Posterior cingulate gyrus (tissue), 11 donors: ENCODE data around the gene YIF1A.
"Not testable (repeated sequence)": the region's sequence is repeated elsewhere in the genome, so short reads cannot be mapped to it uniquely, and the experiment has no call there.

ENCODE experiments used
- DNase-seq, 10 donors: peaks; one replicate each; pipeline versions ENCODE4 v3.0.0 to v3.0.0-alpha.2; 2020 to 2021; ENCODE audit warnings: mixed read lengths in 3 of 10
- intact Hi-C: fragments of 100-400 bp; cut with DNase I; formaldehyde crosslinking; loops from one replicate; pipeline ENCODE4 v1.15.1; 2023

Gene YIF1A

GRCh38 chr11:66277064-66277463, 11.9 kb downstream of the YIF1A start:
- DNase-seq, intact Hi-C loops: not testable (repeated sequence)

- DNase-seq = not testable (repeated sequence)
Measured at GRCh38 chr11:66276619-66277018, 12.3 kb downstream of the YIF1A start.

GRCh38 chr11:66275984-66276612, 12.8 kb downstream of the YIF1A start:
- intact Hi-C loops = no loop called here
- DNase-seq = no peak

More at GRCh38 chr11:66276619-66277018, 12.3 kb downstream of the YIF1A start:
- intact Hi-C loops = not testable (repeated sequence)

GRCh38 chr11:66275396-66275795, 13.5 kb downstream of the YIF1A start:
- intact Hi-C loops = no loop called here
- DNase-seq = peak in 1 of 10 donors; percentile 53

- intact Hi-C loops = no loop called here
- no peak for DNase-seq
Measured at GRCh38 chr11:66274219-66274618, 14.7 kb downstream of the YIF1A start.

- DNase-seq = no peak
- intact Hi-C loops = no loop called here
Measured at GRCh38 chr11:66272596-66272995, 16.3 kb downstream of the YIF1A start.

- intact Hi-C loops = no loop called here
- DNase-seq = no peak
Measured at GRCh38 chr11:66271816-66272215, 17.1 kb downstream of the YIF1A start.

DNA sequence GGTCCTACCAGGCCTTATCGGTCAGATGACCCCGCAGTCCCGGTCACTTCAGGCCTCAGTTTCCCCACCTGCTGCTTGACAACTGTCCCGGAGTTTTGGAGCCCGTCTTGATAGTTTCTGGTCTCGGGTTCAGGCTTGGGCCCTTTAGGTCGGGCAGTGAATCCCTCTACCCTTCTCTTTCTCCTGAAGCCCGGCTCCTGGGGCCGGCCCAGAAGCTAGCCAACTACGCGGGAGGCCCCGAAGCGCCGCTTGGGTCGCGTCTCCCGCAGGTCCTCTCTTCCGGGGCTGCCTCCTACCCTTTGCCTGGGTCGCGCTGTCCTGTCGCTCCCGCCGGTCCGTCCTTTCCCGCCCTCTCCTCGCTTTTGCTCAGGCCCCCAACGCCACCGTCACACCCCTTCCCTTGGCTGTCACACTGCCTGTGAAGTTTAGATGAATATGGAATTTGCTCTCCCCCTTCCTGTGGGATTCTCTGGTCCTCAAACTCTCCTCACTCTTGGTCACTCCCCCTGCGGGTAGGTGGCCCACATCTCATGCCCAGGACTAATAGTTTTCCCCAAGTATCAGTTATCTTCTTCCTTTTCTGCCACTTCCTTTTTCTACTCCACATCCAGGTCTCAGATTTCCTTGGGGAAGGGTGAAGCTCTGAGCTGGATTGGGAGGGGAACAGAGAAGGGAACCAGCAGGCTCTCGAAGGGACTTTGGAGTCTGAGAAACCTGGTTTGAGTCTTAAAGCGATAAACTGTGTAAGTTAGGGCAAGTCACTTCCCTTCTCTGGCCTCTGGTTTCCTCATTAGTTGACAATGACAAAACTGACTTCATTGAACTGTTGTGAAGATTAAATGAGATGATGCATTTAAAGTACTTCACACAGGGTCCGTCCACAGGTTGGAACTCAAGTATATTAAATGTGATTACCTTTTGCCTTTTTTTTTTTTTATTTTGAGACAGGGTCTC, 19.7 kb downstream of the YIF1A start:
- DNase-seq = peak in 1 of 10 donors; percentile 82
- intact Hi-C loops = no loop called here

DNA sequence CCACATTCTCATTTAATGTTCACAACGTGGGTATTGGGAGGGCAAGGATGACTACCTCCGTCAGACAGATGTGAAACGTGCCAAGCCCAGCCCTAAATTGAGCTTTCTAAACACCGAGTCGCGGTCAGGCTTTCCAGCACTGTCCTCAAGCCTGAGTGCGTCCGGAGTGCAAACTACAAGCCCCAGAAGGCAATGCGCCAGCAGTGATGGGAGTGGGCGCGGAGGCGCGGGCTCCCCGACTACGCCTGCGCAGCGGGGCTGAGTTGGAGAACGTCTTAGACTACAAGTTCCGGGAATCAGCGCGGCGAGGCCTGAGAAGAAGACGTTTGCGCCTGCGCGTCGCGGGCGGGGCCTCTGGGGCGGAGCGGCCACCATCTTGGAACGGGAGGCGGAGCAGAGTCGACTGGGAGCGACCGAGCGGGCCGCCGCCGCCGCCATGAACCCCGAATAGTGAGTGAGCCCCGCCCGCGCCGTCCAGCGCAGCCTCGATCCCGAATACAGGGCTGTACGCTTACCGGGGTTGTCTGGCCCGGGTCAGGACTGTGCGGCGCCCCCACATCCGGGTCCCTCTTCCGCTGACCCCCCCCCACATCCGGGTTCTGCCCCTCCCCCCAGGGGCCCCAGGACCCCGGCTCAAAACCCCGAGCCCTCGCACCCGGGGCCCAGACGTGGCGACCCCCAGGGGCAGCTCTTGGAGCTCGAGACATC, 20.5 kb downstream of the YIF1A start, which contains the start of gene RAB1B:
Gene RAB1B (plus strand): TSS at position 396 of the 708 bp plus-strand sequence. CDS start 41 bp downstream, at position 437.
- peak; percentile 99 to 100 (median 100) for DNase-seq
- intact Hi-C loops = no loop called here

DNA sequence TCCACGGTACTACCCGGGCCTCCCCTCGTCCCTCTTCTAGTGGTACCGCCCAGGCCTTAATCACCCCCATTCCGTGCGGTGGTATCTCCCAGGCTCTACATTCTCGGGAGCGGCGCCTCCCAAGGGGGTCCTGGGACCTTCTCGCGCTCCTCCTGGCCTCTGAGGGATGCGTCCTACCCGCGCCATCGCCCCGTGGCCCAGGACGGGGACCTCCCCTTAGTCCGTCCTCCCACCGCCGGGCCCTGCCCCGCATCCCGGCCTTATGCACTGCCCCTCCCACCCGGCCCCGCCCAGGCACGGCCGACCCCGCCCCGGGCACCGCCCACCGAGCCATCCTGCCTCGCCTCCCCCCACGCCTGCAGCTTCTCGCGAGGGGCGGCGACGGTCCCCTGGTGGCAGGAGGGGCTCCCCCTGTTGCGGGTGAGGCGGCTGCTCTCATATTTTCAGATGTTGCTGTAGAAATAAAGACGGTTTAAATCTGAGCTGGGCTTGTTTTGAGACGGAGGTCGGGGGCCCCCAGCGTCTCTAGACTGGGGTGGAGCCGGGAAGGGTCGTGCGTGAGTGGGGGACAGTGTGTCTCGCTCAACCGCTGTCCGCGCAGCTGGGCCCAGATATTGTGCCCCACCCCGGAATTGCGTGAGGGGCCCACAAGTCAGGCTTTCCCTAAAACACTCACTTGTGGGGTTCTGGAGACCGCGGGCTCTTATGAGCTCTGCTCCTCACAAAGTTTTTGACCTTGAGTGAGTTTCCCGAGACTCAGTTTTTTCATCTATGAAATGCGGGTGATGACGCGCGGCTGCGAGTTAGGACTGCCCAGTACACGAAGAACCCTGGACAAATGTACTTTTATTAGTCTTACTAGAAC, 21.3 kb downstream of the YIF1A start:
- intact Hi-C loops = no loop called here
- DNase-seq = peak; percentile 76 to 98 (median 86)

GRCh38 chr11:66267039-66267378, 21.9 kb downstream of the YIF1A start:
- DNase-seq = no peak
- intact Hi-C loops = no loop called here

- intact Hi-C loops = no loop called here
- peak in 1 of 10 donors; percentile 74 for DNase-seq
Measured at GRCh38 chr11:66266378-66267038, 22.4 kb downstream of the YIF1A start.

- peak in 1 of 10 donors; percentile 71 for DNase-seq
- intact Hi-C loops = no loop called here
Measured at GRCh38 chr11:66265531-66266377, 23.2 kb downstream of the YIF1A start.

DNA sequence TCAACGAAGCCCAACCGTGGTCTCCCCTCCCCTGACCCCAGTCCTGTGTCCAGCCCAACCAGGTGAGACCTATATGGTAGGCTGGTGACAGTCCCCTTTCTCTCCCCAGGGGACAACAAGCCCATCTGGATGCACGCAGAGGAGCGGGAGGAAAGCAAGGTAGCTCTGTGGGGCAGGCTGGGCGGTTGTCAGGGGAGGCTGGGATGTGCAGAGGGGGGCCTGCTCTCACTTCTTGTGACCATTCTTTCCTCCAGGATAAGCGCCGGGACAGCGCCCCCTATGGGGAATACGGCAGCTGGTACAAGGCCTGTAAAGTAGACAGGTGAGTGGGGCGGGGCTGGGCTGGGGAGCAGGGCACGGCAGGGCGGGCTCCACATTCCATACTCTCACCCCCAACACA, 24.0 kb downstream of the YIF1A start:
- peak in 1 of 10 donors; percentile 59 for DNase-seq
- intact Hi-C loops = no loop called here

DNA sequence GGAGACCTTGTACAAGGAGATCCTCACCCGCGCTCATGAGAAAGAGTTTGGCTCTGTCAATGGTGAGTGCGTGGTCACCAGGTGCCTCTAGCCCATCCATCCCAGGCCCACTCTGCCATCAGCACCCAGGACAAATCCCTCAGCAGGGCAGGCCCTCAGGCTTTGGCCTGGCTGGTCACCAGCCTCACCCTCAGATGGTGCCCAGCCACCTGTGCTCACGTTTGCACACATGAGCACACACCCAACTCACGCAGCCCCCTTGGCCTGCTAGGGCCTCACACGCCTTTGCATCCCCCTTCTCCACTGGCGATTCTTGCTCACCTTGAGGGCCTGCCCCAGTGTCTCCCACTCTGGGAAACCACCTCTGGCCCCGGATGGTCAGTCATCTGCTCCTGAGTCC, 24.6 kb downstream of the YIF1A start:
- intact Hi-C loops = no loop called here
- peak in 1 of 10 donors; percentile 66 for DNase-seq

- no peak for DNase-seq
- intact Hi-C loops = no loop called here
Measured at GRCh38 chr11:66263785-66264184, 25.2 kb downstream of the YIF1A start.

GRCh38 chr11:66263231-66263630, 25.7 kb downstream of the YIF1A start:
- DNase-seq = no peak
- intact Hi-C loops = no loop called here

DNA sequence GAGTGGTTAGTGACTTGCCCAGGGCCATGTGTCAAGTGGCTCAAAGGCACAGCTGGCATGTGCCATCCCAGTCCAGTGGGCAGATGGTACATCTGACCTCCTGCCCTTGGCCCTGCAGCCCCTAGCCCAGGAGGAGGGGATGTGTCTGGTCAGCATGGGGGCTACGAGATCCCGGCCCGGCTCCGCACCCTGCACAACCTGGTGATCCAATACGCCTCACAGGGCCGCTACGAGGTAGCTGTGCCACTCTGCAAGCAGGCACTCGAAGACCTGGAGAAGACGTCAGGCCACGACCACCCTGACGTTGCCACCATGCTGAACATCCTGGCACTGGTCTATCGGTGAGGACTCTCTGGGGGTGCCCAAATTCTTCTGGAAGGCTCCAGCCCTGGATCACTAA, 26.2 kb downstream of the YIF1A start:
- intact Hi-C loops = no loop called here
- DNase-seq = no peak

- intact Hi-C loops = no loop called here
Measured at GRCh38 chr11:66262191-66262590, 26.8 kb downstream of the YIF1A start.

More at GRCh38 chr11:66262191-66262590, 26.8 kb downstream of the YIF1A start:
- DNase-seq = no peak
